ENCODE results near the gene GPR61.

The GPR61 gene

GRCh38 chr1:109582021-109582420, 42.3 kb downstream of the GPR61 start:
- H3K4me3 ChIP-seq (ENCODE audit: low read depth, low read length): no peak overlapping the region
- TF ChIP-seq CTCF (conservative IDR thresholded peaks at IDR 0.05; ENCODE audit: low read depth, low read length): no peak
- no peak for DNase-seq (ENCODE audit: low read depth)

- no peak for TF ChIP-seq CTCF (conservative IDR thresholded peaks at IDR 0.05; ENCODE audit: low read depth, low read length)
- DNase-seq (ENCODE audit: low read depth): no peak
- H3K4me3 ChIP-seq (ENCODE audit: low read depth, low read length): no peak overlapping the region
Observed at GRCh38 chr1:109584766-109585165, 45.1 kb downstream of the GPR61 start.

GRCh38 chr1:109586055-109586454, 46.4 kb downstream of the GPR61 start:
- TF ChIP-seq CTCF (conservative IDR thresholded peaks at IDR 0.05; ENCODE audit: low read depth, low read length): no peak
- DNase-seq (ENCODE audit: low read depth): no peak
- H3K4me3 ChIP-seq (ENCODE audit: low read depth, low read length): no peak overlapping the region

- TF ChIP-seq CTCF (conservative IDR thresholded peaks at IDR 0.05; ENCODE audit: low read depth, low read length): no peak
Observed at GRCh38 chr1:109589177-109589576, 49.5 kb downstream of the GPR61 start.

GRCh38 chr1:109589679-109590078, 50.0 kb downstream of the GPR61 start:
- TF ChIP-seq CTCF (conservative IDR thresholded peaks at IDR 0.05; ENCODE audit: low read depth, low read length): no peak
- no peak overlapping the region for H3K4me3 ChIP-seq (ENCODE audit: low read depth, low read length)
- no peak for DNase-seq (ENCODE audit: low read depth)

More at GRCh38 chr1:109589177-109589576, 49.5 kb downstream of the GPR61 start:
- no peak for DNase-seq (ENCODE audit: low read depth)
- H3K4me3 ChIP-seq (ENCODE audit: low read depth, low read length): no peak overlapping the region

- TF ChIP-seq CTCF (conservative IDR thresholded peaks at IDR 0.05; ENCODE audit: low read depth, low read length): no peak
- DNase-seq (ENCODE audit: low read depth): no peak
- no peak overlapping the region for H3K4me3 ChIP-seq (ENCODE audit: low read depth, low read length)
Observed at GRCh38 chr1:109592916-109593315, 53.2 kb downstream of the GPR61 start.

- TF ChIP-seq CTCF (conservative IDR thresholded peaks at IDR 0.05; ENCODE audit: low read depth, low read length): no peak
- peak; percentile 62 for DNase-seq (ENCODE audit: low read depth)
- H3K4me3 ChIP-seq (ENCODE audit: low read depth, low read length): no peak overlapping the region
Observed at GRCh38 chr1:109595531-109595930, 55.9 kb downstream of the GPR61 start.
